ENCODE results near the gene RNF208.

GRCh38 chr9:137225699-137226331, 3.8 kb upstream of the RNF208 start:
- no peak for TF ChIP-seq CTCF (IDR thresholded peaks at IDR 0.05 in 4 of 5, conservative IDR thresholded peaks at IDR 0.05 in 1 of 5)
- TF ChIP-seq POLR2A (IDR thresholded peaks at IDR 0.05): no peak

Data from gastrocnemius medialis (tissue), 4 donors.